H9 (cell line): ENCODE measurements around the gene KCNMB1. TPM values are rescaled to one million over a fixed set of nuclear protein-coding genes. Genes with fewer than 3 reads are reported as not detected.
"Not testable (repeated sequence)": the region's sequence is repeated elsewhere in the genome, so short reads cannot be mapped to it uniquely, and the experiment has no call there.

Source experiments
- DNase-seq: peaks from one replicate; pipeline ENCODE4 v3.0.0-alpha.2; 2017
- H2AFZ ChIP-seq: one replicate; pipeline ENCODE4 v1.6.1; 2013; ENCODE audit warnings: mild to moderate bottlenecking, low read length, control low read depth, moderate library complexity
- H2AK5ac ChIP-seq: 2 replicates; pipeline ENCODE4 v1.6.1; 2013; ENCODE audit warnings: low read length, control low read depth, mixed read lengths; ENCODE audit not compliant: insufficient read length
- H2BK120ac ChIP-seq: one replicate; pipeline ENCODE4 v1.6.1; 2013; ENCODE audit warnings: low read depth, mild to moderate bottlenecking, low read length, control low read depth, inconsistent platforms; ENCODE audit not compliant: poor library complexity, severe bottlenecking
- H2BK12ac ChIP-seq: 2 replicates; pipeline ENCODE4 v1.6.1; 2013; ENCODE audit warnings: low read length, control low read depth, mixed read lengths, low read depth; ENCODE audit not compliant: insufficient read length
- H2BK15ac ChIP-seq: 2 replicates; pipeline ENCODE4 v1.6.1; 2013; ENCODE audit warnings: low read depth, low read length, control low read depth
- H2BK20ac ChIP-seq: one replicate; pipeline ENCODE4 v1.6.1; 2013; ENCODE audit warnings: low read depth, mild to moderate bottlenecking, low read length, control low read depth, inconsistent platforms; ENCODE audit not compliant: poor library complexity, severe bottlenecking
- H2BK5ac ChIP-seq: 2 replicates; pipeline ENCODE4 v1.6.1; 2013; ENCODE audit warnings: low read length, control low read depth, mixed read lengths; ENCODE audit not compliant: insufficient read length
- H3K14ac ChIP-seq: 2 replicates; pipeline ENCODE4 v1.6.1; 2013; ENCODE audit warnings: low read length, control low read depth; ENCODE audit not compliant: insufficient read depth
- H3K18ac ChIP-seq: 2 replicates; pipeline ENCODE4 v1.6.1; 2013; ENCODE audit warnings: low read depth, mild to moderate bottlenecking, mixed read lengths, low read length, control low read depth; ENCODE audit not compliant: insufficient read length
- H3K23ac ChIP-seq: 2 replicates; pipeline ENCODE4 v1.6.1; 2013; ENCODE audit warnings: low read length, control low read depth, mixed read lengths, low read depth; ENCODE audit not compliant: insufficient read length
- H3K23me2 ChIP-seq: 2 replicates; pipeline ENCODE4 v1.6.1; 2013; ENCODE audit warnings: low read depth, mild to moderate bottlenecking, mixed read lengths, low read length, control low read depth; ENCODE audit not compliant: insufficient read length, poor library complexity, severe bottlenecking
- H3K27ac ChIP-seq: 2 replicates; pipeline ENCODE4 v1.5.1; 2013; ENCODE audit warnings: low read length, control low read depth, mixed read lengths, low read depth; ENCODE audit not compliant: insufficient read length
- H3K27me3 ChIP-seq: 2 replicates; pipeline ENCODE4 v1.6.1; 2013; ENCODE audit warnings: low read length, control low read depth, inconsistent platforms; ENCODE audit not compliant: insufficient read depth
- H3K4ac ChIP-seq: 2 replicates; pipeline ENCODE4 v1.6.1; 2013; ENCODE audit warnings: low read depth, mild to moderate bottlenecking, control low read depth, inconsistent platforms, low read length, moderate library complexity
- H3K4me1 ChIP-seq: 2 replicates; pipeline ENCODE4 v1.6.1; 2013; ENCODE audit warnings: low read length, control low read depth, inconsistent platforms; ENCODE audit not compliant: insufficient read depth
- H3K4me2 ChIP-seq: 2 replicates; pipeline ENCODE4 v1.6.1; 2013; ENCODE audit warnings: low read length, control low read depth, mixed read lengths; ENCODE audit not compliant: insufficient read length, insufficient read depth
- H3K56ac ChIP-seq: 2 replicates; pipeline ENCODE4 v1.6.1; 2013; ENCODE audit warnings: low read depth, mild to moderate bottlenecking, mixed read lengths, low read length, control low read depth; ENCODE audit not compliant: insufficient read length
- H3K79me1 ChIP-seq: 2 replicates; pipeline ENCODE4 v1.6.1; 2013; ENCODE audit warnings: low read depth, mild to moderate bottlenecking, moderate library complexity, low read length, control low read depth, inconsistent platforms; ENCODE audit not compliant: insufficient read depth, poor library complexity, severe bottlenecking
- H3K79me2 ChIP-seq: 2 replicates; pipeline ENCODE4 v1.6.1; 2013; ENCODE audit warnings: low read length, control low read depth, inconsistent platforms; ENCODE audit not compliant: insufficient read depth
- H3K9ac ChIP-seq: 2 replicates; pipeline ENCODE4 v1.6.1; 2013; ENCODE audit warnings: low read length, control low read depth, mixed read lengths; ENCODE audit not compliant: insufficient read length; ENCODE audit errors: extremely low read depth
- H3K9me3 ChIP-seq: one replicate; pipeline ENCODE4 v1.6.1; 2013; ENCODE audit warnings: low read depth, low read length, inconsistent platforms; ENCODE audit not compliant: control insufficient read depth
- H3T11ph ChIP-seq: one replicate; pipeline ENCODE4 v1.6.1; 2013; ENCODE audit warnings: mild to moderate bottlenecking, low read length, control low read depth, inconsistent platforms
- H4K20me1 ChIP-seq: one replicate; pipeline ENCODE4 v1.6.1; 2013; ENCODE audit not compliant: control insufficient read depth, insufficient read length, insufficient read depth
- H4K5ac ChIP-seq: 2 replicates; pipeline ENCODE4 v1.6.1; 2013; ENCODE audit warnings: low read depth, mild to moderate bottlenecking, mixed read lengths, low read length, control low read depth; ENCODE audit not compliant: insufficient read length
- H4K8ac ChIP-seq: replicated peaks from 2 replicates; pipeline ENCODE4 v1.6.1; 2013; ENCODE audit warnings: low read length, control low read depth, mixed read lengths, low read depth; ENCODE audit not compliant: insufficient read length
- H4K91ac ChIP-seq: 2 replicates; pipeline ENCODE4 v1.6.1; 2013; ENCODE audit warnings: low read depth, mild to moderate bottlenecking, moderate library complexity, mixed read lengths, low read length, control low read depth; ENCODE audit not compliant: insufficient read length
- H3K27ac Mint-ChIP-seq, 3 experiments: 2 replicates in 2 of 3; 3 replicates in 1 of 3; pipeline ENCODE4 v1.8.0; 2020 to 2021; ENCODE audit warnings: mixed read lengths in 3 of 3, mild to moderate bottlenecking in 1 of 3, moderate library complexity in 1 of 3
- H3K27me3 Mint-ChIP-seq: 2 replicates; pipeline ENCODE4 v1.8.0; 2021; ENCODE audit warnings: low read depth, mild to moderate bottlenecking, moderate library complexity, mixed read lengths
- H3K36me3 Mint-ChIP-seq, 3 experiments: 2 replicates in 2 of 3; 3 replicates in 1 of 3; pipeline ENCODE4 v1.8.0; 2020 to 2021; ENCODE audit warnings: low read depth in 3 of 3, mixed read lengths in 3 of 3; ENCODE audit not compliant: insufficient read depth in 1 of 3
- H3K4me1 Mint-ChIP-seq, 2 experiments: 2 replicates each; pipeline ENCODE4 v1.8.0; 2020; ENCODE audit warnings: mixed read lengths in 2 of 2
- H3K4me3 Mint-ChIP-seq, 2 experiments: 2 replicates in 1 of 2; 3 replicates in 1 of 2; pipeline ENCODE4 v1.8.0; 2020 to 2021; ENCODE audit warnings: mild to moderate bottlenecking in 2 of 2, mixed read lengths in 2 of 2, moderate library complexity in 1 of 2
- H3K9me3 Mint-ChIP-seq, 2 experiments: 2 replicates in 1 of 2; 3 replicates in 1 of 2; pipeline ENCODE4 v1.8.0; 2020; ENCODE audit warnings: mild to moderate bottlenecking in 2 of 2, mixed read lengths in 2 of 2, moderate library complexity in 1 of 2
- WGBS: extraction: QIAGEN DNeasy Blood & Tissue Kit; methylation state at CpG from one replicate; pipeline ENCODE4 v1.1.7; 2013; ENCODE audit warnings: missing lambda C conversion rate, low lambda C conversion rate, mixed read lengths; ENCODE audit not compliant: insufficient read length; ENCODE audit errors: extremely low coverage; 5-methylcytosine and 5-hydroxymethylcytosine counted together
- total RNA-seq: library from RNA; stranded (reverse); gene quantifications from 2 replicates; pipeline ENCODE4 v1.2.1, GENCODE V29; 2021
- TF ChIP-seq, protein P1 (sequence below): fragments of 200-600 bp; sonication (generic); conservative IDR thresholded peaks from 3 replicates; pipeline ENCODE4 v1.8.0; 2021; ENCODE audit warnings: antibody characterized with exemption, mild to moderate bottlenecking

Gene KCNMB1
- total RNA-seq, 1 experiment from 2014 or later, result 0.28 TPM

DNA sequence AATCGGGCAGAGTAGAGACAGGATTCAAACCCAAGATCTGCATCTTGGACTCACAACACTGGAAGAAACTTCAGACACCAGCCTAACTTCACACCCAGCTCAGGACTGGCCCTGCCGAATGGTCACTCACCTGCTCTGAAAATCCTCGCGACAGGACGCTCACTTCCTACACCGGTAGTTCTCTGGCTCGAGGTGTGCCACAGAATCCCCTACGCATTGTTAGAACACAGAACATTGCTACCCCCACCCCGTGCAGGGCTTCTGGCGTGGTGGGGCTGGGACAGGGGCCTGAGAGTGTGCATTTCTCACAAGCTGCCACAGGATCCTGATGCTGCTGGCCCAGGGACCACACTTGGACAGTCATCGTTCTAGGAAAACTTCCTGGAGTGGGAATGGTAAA is 12.1 kb downstream of the KCNMB1 start:
- Histone ChIP-seq H3K23ac (no peak overlapping the region), H3K14ac (no peak overlapping the region), H3K9ac (no peak overlapping the region), H3K27me3 (no peaks in the 10 kb centered on the region), H4K8ac (no peak overlapping the region), H2BK12ac (peak overlapping the region; percentile 30), H3K23me2 (no peaks in the 10 kb centered on the region), H3K79me1 (no peaks in the 10 kb centered on the region), H2BK20ac (no peak overlapping the region), H2AFZ (no peak overlapping the region), H2BK5ac (no peak overlapping the region), H3K56ac (no peak overlapping the region), H2AK5ac (no peak overlapping the region), H3K4me2 (no peak overlapping the region), H2BK15ac (no peak overlapping the region), H4K5ac (no peak overlapping the region), H3K18ac (no peak overlapping the region), H4K20me1 (no peaks in the 10 kb centered on the region), H3K4ac (no peak overlapping the region), H4K91ac (no peak overlapping the region), H3K4me1 (no peaks in the 10 kb centered on the region), H3K9me3 (no peaks in the 10 kb centered on the region), H2BK120ac (no peak overlapping the region), H3K79me2 (no peaks in the 10 kb centered on the region), H3K27ac (no peak overlapping the region), H3T11ph (no peak overlapping the region)
- Mint-ChIP-seq H3K4me1 (peaks cover 3 to 7% of the 10 kb centered on the region in 2 experiments; a peak in 3 of 4 replicates), H3K36me3 (peaks cover 0 to 11% (median 0%) of the 10 kb centered on the region in 3 experiments; a peak in 4 of 7 replicates), H3K27ac (no peak overlapping the region), H3K9me3 (peaks cover 5 to 7% of the 10 kb centered on the region in 2 experiments; a peak in 2 of 5 replicates), H3K4me3 (no peak overlapping the region), H3K27me3 (peaks cover 4% of the 10 kb centered on the region)
- no peak for DNase-seq
- TF ChIP-seq, protein P1, sequence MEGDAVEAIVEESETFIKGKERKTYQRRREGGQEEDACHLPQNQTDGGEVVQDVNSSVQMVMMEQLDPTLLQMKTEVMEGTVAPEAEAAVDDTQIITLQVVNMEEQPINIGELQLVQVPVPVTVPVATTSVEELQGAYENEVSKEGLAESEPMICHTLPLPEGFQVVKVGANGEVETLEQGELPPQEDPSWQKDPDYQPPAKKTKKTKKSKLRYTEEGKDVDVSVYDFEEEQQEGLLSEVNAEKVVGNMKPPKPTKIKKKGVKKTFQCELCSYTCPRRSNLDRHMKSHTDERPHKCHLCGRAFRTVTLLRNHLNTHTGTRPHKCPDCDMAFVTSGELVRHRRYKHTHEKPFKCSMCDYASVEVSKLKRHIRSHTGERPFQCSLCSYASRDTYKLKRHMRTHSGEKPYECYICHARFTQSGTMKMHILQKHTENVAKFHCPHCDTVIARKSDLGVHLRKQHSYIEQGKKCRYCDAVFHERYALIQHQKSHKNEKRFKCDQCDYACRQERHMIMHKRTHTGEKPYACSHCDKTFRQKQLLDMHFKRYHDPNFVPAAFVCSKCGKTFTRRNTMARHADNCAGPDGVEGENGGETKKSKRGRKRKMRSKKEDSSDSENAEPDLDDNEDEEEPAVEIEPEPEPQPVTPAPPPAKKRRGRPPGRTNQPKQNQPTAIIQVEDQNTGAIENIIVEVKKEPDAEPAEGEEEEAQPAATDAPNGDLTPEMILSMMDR, result no peak
- no CpG with 5 or more reads among the region's 11 CpGs for WGBS

DNA sequence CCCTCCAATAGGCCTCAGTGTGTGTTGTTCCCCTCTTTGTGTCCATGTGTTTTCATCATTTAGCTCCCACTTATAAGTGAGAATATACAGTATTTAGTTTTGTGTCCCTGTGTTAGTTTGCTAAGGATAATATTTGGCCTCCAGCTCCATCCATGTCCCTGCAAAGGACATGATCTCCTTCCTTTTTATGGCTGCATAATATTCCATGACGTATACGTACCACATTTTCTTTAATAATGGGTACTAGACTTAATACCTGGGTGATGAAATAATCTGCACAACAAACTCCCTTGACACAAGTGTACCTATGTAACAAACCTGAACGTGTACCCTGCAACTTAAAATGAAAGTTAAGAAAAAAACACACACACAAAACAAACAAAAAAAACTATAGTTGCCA is 12.6 kb downstream of the KCNMB1 start:
- not testable (repeated sequence) for H2BK20ac ChIP-seq, H2BK15ac ChIP-seq, H3K79me1 ChIP-seq, H4K20me1 ChIP-seq, H3K9ac ChIP-seq, H4K5ac ChIP-seq, H3K4ac ChIP-seq, H4K8ac ChIP-seq, H3K23ac ChIP-seq, H3K4me3 Mint-ChIP-seq, H3K4me1 Mint-ChIP-seq, H3K9me3 ChIP-seq, H3K79me2 ChIP-seq, H3K4me1 ChIP-seq, DNase-seq, H3K27me3 Mint-ChIP-seq, H3K18ac ChIP-seq, H2AFZ ChIP-seq, H2BK5ac ChIP-seq, H3T11ph ChIP-seq, H3K23me2 ChIP-seq, H2BK12ac ChIP-seq, H3K27ac Mint-ChIP-seq, H3K14ac ChIP-seq, H4K91ac ChIP-seq, H3K56ac ChIP-seq, H3K4me2 ChIP-seq, H2BK120ac ChIP-seq, H3K9me3 Mint-ChIP-seq, H2AK5ac ChIP-seq, H3K27me3 ChIP-seq, H3K27ac ChIP-seq
- no CpG with 5 or more reads among the region's 3 CpGs for WGBS
- peaks cover 0 to 11% (median 0%) of the 10 kb centered on the region in 3 experiments; a peak in 4 of 7 replicates for H3K36me3 Mint-ChIP-seq
